Stimulated activated CD8-positive, alpha-beta memory T cell treated with anti-CD3 and anti-CD28 coated beads, Interleukin-7, amount 100 ng/mL, for 4 hours (primary cell): ENCODE results near the gene CHST8.
"Not testable (repeated sequence)": the region's sequence is repeated elsewhere in the genome, so short reads cannot be mapped to it uniquely, and the experiment has no call there.

Experiments
- DNase-seq, 2 donors: peaks; one replicate each; pipeline ENCODE4 v3.0.0-alpha.2; 2020; ENCODE audit warnings: low read depth in 2 of 2

The CHST8 gene

DNA sequence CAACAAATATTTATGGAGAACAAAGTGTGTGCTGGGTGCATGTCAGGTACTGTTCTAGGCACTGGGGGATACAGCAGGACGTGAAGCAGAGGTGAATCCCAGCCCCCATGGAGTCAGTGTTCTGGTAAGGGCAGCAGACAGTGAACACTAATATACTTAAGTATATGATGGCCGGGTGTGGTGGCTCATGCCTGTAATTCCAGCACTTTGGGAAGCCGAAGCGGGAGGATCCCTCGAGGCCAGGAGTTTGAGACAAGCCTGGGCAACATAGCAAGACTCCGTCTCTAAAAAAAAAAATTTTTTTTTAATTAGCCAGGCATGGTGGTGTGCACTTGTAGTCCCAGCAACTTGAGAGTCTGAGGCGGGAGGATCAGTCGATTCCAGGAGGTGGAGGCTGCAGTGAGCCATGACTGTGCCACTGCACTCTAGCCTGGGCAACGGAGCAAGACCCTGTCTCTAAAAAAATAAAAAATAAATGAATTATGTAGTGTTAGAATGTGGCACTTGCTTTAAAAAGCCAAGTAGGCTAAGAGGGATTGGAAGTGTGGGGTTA lies 22.6 kb downstream of the CHST8 start:
- no peak for DNase-seq

DNA sequence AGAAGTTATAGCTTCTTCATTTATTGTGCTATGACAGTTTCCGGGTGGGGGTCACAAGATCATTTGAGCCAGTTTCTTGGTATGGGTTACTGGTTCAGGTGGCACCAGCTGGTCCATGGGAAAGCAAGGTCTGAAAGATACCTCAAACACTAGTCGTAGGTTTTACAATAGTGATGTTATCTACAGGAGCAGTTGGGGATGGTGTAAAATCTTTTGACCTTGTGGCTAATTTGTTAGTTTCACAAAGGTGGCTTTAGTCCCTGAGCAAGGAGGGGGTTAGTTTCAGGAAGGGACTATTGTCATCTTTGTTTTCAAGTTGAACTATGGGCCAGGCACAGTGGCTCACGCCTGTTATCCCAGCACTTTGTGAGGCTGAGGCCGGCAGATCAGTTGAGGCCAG lies 24.6 kb downstream of the CHST8 start:
- no peak for DNase-seq

DNA sequence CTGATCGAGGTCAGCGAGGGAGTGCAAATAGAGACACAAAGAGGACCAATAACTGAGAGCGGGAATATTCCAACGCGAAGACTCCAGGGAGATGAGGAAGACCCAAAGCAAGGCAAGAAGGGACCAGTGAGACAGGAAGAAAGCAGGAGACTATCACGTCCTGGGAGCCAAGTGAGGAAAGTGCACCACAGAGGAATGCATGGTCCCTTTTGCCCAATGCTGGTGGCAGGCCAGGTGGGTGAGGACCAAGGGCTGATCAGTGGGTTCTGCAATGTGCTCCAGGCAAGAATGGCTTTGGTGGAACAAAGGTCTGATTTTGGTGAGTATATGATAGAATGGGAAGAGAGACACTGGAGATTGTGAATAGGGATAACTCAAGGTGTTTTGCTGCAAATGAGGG lies 25.4 kb downstream of the CHST8 start:
- no peak for DNase-seq

DNA sequence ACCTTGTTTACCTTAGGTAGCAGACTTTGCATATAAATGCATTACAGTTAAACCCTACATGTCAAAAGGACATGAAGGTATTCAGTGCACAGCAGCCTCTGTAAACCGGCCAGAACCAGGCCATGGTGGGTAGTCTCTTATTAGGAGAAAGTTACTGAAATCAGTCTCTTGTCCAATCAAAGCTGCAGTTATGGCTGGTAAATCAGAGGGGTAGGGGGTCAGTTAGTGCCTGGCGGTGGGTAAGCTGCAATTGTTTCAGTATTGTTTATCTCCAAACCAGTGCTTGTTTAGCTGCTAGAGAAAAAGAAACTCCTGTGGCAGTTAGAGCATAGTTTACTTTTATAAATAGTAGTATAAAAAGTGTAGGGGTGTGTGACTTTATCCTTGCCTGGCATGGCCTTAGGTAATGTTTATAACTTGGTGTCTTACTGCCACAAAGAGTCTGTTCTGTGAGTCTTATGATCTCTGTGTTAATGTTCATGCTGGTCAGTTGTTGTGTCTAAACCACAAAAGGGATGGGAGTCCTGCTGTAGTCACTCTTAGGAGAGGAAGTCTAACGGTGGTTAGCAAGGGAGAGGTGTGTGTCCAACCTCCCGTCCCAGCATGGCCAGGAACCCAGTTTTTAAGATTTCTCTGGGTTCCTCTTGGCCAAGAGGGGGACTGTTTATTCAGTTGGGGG lies 28.0 kb downstream of the CHST8 start:
- no peak for DNase-seq

DNA sequence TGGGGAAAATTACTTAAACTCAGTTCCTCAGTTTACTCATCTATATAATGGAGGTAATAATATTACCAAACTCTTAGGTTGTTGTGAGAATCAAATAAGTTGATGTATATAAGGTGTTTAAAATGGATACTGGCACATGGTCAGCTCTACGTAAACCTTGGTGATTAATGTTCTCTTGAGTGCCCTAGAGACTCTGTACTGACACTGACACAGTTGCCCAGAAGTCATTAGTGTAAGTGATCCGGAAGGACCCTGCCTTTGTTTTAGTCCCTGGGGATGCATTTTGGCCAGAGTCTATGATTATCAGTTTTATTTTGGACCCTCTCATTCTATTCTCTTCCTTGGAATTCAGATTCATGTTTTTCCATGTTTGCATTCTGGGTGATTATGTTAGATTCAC lies 31.9 kb downstream of the CHST8 start:
- DNase-seq = no peak

DNA sequence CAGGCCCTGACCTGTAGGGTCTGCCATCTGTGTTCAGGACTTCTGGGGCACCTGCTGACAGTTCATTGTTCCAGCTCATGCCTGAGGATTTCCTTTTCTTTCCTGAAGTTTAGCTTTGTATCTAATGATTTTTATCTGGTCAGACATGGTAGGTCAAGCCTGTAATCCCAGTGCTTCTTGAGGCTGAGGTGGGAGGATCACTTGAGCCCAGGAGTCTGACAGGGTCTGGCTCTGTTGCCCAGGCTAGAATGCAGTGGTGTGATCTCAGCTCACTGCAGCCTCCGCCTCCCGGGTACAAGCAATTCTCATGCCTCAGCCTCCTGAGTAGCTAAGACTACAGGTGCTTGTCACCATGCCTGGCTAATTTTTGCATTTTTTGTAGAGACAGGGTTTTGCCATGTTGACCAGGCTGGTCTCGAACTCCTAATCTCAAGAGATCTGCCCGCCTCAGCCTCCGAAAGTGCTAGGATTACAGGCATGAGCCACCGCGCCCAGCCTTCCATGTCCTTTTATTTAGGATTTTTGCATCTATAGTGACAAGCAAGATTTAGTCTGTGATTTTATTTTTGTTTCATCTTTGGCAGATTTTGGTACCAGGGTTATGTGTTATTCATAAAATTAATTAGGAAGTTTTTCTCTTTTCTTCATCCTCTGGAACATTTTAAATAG lies 33.2 kb downstream of the CHST8 start:
- DNase-seq = no peak

DNA sequence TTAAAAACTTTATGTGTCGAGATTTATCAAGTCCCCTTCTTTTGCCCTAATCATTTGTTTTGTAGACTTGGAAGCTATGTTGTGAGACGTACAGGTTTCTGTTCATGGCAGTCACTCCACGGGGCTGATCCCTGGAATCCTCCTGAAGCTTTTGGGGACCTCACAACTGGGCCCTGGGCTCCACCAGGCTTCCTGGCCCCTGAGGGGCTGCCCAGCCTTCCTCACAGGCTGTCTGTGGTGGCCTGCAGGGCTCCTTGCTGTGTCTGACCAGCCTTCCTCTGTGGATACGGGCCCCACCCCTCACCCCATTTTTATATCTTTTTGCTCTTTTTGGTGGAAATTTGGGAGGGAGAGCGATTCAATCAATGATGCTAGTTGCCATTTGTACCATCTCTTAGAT lies 38.1 kb downstream of the CHST8 start:
- no peak for DNase-seq

DNA sequence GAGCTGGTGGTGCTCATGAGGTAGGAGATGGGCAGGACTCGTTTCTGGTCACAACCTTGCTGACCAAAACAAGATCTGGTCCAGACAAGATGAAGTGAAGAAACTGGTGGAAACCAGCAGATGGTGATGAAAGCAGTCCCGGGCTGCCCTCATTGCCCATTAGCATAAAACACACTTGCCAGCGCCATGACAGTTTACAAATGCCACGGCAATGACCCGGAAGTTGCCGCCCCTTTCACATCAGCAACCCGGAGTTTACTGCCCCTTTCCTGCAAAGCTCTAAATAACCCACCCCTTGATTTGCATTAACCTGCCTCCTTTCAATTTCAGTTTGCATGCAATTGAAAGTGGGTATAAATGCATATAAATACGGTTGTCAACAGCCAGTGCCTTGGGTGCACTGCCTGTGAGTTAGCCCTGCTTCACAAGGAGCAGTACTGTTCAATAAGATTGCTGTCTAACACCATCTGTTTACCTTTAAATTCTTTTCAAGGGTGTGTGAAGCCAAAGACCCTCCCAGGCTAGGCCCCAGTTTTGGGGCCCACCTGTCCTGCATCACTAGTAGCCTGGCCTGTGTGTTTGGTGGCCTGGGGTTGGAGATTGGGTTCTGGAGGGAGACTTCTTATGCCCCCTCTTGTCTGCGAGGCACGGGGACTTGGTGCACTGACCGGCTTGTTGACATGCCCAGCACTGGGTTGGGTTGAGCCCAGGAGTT lies 38.8 kb downstream of the CHST8 start:
- no peak for DNase-seq

DNA sequence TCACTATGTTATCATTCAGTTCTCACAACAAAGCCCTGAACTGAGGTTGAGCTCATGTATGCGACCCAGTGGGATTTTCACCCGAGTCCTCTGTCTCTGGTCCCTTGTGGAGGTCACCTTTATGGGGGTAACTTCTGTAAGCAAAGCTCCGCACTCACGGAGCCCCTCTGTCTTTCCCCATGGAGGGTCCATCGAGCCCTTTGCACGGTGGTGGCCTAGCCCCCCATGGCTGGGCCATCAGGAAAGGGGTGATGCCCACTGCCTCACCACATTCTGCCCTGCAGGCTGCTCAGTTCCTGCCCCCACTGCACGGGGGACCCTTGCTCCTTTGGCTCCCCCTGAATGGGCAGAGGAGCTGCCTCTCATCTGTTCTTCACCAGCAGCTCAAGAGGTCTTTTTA lies 39.6 kb downstream of the CHST8 start:
- no peak for DNase-seq

DNA sequence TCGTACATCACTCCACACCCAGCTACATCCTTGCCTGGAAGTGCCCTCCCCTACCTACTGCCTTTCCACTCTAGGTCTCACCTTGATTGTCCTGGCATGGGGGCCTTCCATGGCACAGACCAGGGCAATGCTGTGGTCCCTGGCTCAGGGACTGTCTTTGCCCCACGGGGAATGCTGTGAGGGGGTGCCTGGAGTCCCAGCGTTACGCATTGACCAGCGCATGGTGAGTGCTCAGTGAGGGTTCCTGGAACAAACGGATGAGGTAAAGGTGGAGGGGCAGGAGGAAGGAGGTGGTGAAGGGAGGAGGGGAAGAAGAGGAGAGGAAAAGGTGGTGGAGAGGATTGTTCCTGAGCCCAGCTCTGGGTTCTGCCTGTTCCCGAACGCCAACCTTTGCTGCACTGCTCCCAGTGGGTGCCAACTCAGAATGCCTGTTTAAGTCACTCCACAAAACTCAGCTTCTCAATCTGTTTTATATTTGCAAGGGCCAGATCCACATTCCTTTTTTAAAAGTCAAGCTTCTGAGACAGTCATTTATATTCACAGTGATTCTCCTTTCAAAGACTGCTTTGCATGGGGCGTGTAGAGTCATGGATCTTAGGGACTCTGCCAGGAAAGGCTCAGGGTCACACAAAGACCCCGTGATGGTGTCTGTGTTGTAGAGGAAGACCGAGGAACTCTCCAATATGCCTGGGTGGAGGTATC lies 40.8 kb downstream of the CHST8 start:
- no peak for DNase-seq

DNA sequence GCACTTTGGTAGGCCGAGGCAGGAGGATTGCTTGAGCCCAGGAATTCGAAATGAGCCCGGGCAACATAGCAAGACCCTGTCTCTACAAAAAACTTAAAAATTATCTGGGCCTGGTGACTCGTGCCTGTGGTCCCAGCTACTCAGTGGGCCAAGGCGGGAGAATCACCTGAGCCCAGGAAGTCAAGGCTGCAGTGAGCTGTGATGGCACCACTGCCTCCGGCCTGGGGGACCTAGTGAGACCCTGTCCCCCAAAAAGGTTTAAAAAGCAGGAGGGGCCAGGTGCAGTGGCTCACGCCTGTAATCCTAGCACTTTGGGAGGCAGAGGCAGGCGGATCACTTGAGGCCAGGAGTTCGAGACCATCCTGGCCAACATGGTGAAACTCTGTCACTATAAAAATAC lies 41.6 kb downstream of the CHST8 start:
- DNase-seq = not testable (repeated sequence)

DNA sequence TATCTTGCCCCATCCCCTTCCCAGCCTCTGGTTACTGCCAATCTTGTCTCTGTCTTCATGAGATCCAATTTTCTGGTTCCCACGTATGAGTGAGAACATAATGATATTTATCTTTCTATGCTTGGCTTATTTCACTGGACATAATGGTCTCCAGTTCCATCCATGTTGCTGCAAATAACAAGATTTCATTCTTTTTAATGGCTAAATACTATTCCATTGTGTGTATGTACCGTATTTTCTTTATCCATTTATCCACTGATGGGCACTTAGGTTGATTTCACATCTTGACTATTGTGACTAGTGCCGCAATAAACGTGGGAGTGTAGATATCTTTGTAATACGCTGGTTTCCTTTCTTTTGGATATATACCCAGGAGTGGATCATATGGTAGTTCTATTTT lies 43.0 kb downstream of the CHST8 start:
- no peak for DNase-seq

DNA sequence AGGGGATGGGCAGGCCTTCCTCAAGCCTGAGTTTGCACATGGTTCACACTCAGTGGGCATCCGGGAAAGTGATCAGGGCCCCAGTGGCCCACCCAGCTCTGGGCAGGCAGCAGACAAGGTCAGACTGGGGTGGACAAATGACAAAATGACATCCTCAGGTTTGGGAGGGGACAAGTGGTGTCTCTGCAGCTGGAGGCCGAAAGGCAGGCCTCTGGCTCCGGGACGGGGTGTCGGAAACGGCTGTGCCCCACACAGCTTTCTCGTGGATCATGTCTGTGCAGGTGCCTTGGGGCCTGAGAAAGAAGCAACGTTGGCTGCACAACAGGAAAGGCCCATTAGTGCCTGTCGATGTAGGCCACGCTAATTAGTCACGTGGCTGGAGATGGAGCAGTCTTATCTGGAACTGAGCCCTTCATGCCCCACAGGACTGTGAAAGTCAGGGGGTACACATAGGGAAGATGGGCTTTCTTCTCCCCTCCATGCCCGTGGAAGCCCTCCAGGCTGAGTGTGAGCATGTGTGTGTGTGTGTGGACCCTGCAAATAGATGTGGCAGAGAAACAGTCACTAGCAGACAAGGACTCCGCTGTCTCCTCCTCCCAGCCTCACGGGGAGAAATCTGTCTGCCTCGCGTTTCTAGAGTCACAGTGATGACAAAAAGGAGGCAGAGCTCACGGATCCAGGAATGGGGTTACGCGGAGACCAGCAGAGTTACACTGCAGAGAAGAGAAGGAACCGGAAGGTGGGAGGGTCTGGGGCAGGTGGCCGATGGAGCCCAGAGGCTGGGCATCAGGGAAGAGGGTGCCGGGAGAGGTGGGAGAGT lies 44.2 kb downstream of the CHST8 start:
- DNase-seq = no peak

DNA sequence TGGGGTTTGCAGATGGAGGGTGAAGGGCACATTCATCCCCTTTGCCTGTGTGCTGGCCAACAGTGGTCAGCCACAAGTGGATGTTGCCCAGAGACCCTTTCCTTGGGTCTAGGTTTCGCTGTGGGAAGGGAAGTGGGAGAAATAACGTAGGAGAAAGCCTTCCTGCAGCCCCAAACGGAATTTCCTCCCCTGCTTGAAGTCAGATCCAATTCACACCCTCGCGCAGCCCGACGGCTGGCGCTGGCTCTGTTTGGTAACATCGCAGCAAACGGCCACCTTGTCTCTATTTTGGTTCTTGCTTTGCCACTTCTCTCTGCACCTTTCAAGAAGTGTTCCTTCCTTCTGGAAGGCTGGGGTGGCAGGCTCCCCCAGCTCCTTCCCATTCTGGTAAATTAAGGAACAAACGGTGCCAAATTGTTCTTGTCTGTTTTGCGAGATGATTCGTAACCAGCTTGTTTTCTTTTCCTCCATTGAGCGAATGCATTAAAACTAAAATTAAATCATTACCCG lies 45.4 kb downstream of the CHST8 start:
- DNase-seq = no peak

DNA sequence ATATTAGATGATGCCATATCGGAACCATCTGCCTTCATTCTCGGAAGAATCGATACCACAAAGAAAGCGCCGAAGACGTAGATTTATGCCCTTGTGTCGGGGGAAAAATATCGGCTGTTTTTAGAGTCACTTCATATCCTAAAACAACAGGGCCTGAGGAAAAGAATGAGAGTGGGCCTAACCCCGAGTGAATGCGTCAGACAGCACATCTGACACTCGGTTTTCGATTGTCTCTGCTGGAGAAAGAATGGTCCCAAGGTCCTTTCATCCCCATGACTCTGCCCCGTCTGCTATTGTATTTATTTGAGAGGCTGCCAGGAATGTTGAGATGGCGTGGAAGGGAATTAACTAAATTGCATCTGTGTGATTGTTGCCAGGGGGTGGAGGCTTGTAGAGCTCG lies 46.1 kb downstream of the CHST8 start:
- no peak for DNase-seq

DNA sequence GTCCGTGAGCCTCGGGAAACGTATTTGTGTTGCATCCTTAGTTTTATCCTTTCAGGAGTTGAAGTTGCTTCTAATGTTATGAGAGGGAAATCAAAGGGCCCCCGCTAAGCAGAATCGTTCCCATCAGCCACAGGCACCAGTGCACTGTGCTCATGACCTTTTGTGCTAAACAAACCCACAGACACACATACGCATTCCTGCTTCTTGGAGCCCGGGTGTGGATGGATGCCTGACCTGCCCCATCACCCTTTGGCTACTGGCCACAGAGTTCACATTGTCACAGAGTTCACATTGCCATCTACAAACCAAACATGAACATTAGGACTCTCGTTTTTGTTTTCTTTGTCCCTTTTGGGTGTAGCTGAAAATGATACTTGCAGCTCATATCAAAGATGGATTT lies 47.2 kb downstream of the CHST8 start:
- DNase-seq = no peak

DNA sequence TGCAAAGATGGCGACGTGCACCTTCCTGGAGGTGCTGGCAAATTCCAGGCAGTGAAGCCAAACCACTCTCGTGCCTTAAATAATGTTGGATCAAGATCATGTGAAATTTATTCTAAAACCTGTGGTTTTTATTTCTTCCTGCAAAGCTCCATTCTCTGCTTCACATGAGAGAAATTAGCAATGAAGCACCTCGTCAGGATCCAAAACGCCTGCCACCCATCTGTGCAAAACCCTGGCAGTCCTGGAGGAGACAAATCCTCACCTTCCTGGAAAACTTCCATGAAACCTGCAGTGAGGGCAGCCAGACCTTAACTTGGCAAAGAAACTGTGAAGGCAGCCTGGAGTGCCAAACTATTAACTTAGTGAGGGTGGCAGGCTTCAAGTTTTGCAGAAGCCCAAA lies 47.6 kb downstream of the CHST8 start:
- no peak for DNase-seq

DNA sequence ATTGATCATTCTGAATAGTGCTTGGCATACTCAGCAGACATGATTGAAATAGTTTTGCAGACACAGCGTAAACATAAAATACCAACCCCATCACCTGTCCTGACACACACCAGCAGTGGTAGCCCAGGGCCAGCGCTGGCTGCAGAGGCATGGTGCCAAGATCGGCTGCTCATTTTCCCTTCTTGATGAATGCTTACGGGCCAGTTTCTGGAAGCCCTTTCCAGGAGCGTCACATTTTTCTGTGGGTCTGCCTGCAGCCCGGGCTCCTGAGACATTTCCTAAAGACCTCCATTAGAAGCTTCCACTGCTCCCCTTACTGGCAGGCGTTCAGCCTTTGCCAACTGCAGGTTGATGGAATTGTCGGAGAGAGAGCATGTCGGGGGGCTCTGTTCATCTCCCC lies 48.6 kb downstream of the CHST8 start:
- no peak for DNase-seq

DNA sequence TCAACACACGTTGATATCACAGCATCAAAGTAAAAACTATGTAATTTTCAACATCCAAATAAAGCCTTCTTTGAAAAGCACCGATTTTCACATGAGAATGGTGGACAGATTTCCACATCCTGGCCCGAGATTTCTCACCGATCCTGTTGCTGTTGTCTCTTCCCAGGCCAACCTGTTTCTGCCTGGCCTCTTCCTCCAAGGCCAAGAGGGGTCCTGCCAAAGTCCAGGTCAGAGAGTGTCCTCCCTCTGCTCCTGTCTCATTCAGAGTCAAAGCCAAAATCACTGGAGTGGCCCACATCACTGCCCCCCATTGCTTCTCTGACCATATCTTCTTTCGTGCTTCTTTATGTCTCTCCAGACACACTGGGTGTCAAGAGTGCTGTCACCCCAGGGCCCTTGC lies 49.5 kb downstream of the CHST8 start:
- no peak for DNase-seq

DNA sequence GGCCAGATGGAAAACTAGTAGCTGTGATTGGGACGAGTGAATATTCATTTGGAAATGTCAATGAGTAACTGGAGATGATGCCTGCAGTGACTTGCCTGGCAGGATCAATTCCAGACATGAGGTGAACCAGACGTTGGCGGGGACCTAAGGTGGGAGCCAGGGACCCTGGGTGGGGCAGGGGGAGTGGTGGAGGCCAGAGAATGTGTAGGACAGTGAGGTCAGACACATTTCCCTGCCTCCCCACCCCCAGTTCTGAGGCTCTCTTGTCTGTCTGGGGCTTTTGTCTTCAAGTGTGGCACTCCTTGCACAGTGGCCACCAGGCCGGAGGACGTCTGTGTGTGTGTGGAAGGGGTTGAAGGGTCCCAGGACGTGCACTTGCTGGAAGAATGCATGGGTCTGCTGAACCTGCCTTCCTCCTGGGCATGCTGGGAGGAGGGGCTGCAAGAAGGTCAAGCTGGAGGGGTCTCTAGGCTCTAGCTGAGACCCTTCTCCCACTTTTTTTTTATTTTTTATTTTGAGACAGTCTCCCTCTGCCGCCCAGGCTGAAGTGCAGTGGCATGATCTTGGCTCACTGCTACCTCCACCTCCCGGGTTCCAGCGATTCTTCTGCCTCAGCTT lies 51.6 kb downstream of the CHST8 start:
- DNase-seq = no peak
